CD1c-positive myeloid dendritic cell (primary cell): ENCODE measurements around the gene FOLH1.
"Not testable (repeated sequence)": the region's sequence is repeated elsewhere in the genome, so short reads cannot be mapped to it uniquely, and the experiment has no call there.

Experiments used
- DNase-seq: peaks from one replicate; pipeline ENCODE4 v3.0.0-alpha.2; 2016; ENCODE audit errors: extremely low spot score

FOLH1 gene

GRCh38 chr11:49177936-49178335 is 30.5 kb downstream of the FOLH1 start:
- DNase-seq, result not testable (repeated sequence)

GRCh38 chr11:49175378-49175777 is 33.0 kb downstream of the FOLH1 start:
- DNase-seq, result not testable (repeated sequence)

GRCh38 chr11:49174691-49175366 is 33.6 kb downstream of the FOLH1 start:
- DNase-seq, result not testable (repeated sequence)

- DNase-seq, result not testable (repeated sequence)
These were observed 36.8 kb downstream of the FOLH1 start for GRCh38 chr11:49171613-49172012.

GRCh38 chr11:49169579-49169978 is 38.8 kb downstream of the FOLH1 start:
- not testable (repeated sequence) for DNase-seq

GRCh38 chr11:49168992-49169391 is 39.4 kb downstream of the FOLH1 start:
- not testable (repeated sequence) for DNase-seq

- no peak for DNase-seq
These were observed 57.2 kb downstream of the FOLH1 start for GRCh38 chr11:49151211-49151610.

GRCh38 chr11:49102356-49102755 is 106.0 kb downstream of the FOLH1 start:
- DNase-seq, result not testable (repeated sequence)
